ENCODE data around the gene CRYGN.

DNA sequence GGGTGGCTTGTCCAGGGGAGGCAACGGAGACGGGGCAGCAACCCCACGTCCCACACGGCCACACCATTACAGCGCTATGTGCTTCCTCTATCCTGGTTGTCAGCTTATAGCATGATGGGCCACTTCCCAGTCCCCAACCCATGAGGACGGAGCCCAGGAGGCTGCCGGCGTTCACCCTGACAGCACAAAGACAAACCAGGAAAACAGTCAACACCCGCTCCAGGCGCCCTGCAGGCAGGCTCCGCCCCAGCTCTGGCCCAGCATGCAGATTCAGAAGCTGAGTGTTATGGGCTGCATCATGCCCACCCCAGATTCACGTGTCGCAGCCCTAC, 44.9 kb downstream of the CRYGN start:
- TF ChIP-seq, protein P1, sequence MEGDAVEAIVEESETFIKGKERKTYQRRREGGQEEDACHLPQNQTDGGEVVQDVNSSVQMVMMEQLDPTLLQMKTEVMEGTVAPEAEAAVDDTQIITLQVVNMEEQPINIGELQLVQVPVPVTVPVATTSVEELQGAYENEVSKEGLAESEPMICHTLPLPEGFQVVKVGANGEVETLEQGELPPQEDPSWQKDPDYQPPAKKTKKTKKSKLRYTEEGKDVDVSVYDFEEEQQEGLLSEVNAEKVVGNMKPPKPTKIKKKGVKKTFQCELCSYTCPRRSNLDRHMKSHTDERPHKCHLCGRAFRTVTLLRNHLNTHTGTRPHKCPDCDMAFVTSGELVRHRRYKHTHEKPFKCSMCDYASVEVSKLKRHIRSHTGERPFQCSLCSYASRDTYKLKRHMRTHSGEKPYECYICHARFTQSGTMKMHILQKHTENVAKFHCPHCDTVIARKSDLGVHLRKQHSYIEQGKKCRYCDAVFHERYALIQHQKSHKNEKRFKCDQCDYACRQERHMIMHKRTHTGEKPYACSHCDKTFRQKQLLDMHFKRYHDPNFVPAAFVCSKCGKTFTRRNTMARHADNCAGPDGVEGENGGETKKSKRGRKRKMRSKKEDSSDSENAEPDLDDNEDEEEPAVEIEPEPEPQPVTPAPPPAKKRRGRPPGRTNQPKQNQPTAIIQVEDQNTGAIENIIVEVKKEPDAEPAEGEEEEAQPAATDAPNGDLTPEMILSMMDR (IDR thresholded peaks at IDR 0.05; ENCODE audit: poor library complexity): no peak
- no peak for TF ChIP-seq EZH2 (IDR thresholded peaks at IDR 0.05; ENCODE audit: borderline replicate concordance)
- TF ChIP-seq EZH2phosphoT487 (IDR thresholded peaks at IDR 0.05; ENCODE audit: low read depth, severe bottlenecking, unreplicated experiment): no peak

All from hepatocyte (in vitro differentiated cells).